DMS53 treated with DMSO at 0.1 percent for 48 hours (cell line): ENCODE data around the gene COL5A2.

Experiments used
- DNase-seq: peaks from one replicate; lab custom pipeline; 2025; ENCODE audit not compliant: unreplicated experiment; lab: John Stamatoyannopoulos, UW

The COL5A2 gene

DNA sequence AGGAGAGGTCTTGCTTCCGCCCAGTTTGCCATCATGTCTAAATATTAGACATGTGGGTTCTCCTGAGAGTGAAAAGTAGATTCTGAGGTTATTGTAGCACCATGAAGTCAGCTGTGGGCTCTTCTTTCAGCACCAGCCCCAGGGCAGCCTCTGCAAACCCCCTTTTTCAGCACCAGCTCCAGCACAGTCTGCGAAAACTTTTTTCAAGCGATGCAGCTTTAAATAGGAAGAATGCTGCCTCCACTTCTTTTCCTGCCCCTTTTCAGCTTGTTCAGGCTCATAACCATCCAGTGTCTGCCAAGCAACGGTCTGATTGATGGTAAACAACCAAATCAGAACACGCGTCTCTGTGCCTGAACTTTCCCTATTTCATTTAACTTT, at the start of gene COL5A2:
Gene COL5A2, minus strand, starts transcription at position 192 of the 381 bp plus-strand sequence. Its CDS starts 157 bp downstream, at position 35.
- no peak for DNase-seq

DNA sequence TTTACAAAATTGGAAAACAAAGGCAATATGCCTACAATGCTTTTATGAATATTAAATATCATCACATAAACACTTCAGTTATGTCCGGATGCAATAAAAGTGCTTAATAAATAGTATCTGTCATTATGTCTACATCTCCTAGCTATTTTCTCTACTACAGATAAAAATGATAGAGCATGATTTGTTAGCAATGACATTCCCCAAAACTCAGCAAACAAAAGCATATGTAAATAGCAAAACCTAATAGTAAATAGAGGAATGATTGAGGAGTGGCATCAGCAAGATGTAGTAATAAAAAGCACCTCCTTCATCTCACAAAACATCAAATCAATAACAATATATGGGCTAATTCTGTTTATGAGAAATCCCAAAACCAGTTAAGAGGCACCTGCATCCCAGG, 46.5 kb upstream of the COL5A2 start:
- DNase-seq = no peak

DNA sequence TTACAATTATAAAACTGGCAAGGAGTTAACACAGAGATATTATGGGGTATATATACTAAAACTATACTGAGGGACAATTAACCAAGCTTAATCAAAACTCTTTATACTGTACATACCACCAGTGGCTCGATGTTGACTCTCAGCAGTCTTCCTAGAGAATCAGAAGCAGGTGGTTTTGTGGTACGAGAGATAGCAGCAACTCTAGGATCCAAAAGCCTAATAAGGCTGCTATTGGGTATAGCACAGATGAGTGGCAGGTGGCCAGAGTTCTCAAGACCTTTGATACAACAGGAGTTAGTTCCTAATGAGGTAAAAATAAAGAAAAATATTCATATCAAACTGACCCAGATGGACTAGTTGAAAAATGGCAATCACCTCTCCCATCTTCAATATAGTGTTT, 45.5 kb upstream of the COL5A2 start:
- no peak for DNase-seq

DNA sequence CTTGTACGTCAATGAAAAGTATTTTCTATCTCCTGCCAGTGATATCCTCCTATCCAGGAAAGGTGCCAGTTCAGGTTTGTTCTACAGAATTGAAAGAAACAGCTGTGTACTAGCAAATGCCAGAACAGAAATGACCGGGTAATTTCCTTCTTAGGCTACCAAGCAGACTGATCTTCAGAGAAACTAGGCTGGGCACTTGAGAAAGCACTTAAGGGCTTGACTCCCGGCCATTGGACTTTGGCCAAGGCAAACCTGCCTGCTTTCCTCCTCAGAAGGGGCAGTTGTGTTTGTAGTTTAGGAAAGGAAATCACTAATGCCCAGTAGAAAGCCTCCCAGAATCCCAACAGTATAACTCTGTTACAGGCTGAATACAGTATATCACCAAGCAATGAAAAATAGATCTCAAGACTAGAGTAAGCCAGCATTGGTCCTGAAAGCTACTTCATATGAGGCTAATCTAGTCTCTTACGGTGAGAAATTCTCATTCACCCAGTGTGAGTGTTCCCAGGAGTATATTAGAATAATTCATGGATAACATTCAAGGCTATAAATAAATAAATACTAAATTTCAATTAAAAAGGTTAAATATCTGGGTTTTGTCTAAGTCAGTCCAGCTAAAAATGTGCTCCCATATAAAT, 43.0 kb upstream of the COL5A2 start:
- no peak for DNase-seq

DNA sequence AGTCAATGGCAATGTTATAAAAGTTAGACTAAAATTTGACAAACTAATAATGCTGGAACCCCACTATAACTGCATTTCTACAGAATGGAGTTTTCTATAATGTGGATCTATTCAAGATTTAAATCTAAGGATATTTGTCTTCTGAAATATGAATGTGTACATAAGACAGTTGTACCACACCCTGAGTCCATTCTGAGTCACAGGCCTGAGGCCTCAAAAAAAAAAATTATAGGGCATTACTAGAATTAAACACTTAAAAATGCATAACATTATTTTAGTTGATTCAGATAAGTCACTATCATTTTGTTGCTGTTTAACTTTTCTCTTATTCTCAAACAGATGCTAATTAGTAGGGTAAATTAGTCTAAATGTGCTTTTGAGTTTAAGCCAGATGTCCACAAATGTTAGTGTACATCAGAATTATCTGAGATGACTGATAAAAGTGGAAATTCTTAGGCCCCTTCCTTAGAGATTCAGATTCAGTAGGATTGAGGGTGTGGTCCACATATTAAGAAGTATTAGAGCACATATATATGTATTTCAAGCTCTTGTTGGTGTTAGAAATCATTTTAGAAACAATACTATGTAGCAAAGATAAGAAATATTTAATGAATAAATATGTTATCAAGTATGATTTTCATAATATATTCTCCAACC, 42.4 kb upstream of the COL5A2 start:
- DNase-seq = no peak

DNA sequence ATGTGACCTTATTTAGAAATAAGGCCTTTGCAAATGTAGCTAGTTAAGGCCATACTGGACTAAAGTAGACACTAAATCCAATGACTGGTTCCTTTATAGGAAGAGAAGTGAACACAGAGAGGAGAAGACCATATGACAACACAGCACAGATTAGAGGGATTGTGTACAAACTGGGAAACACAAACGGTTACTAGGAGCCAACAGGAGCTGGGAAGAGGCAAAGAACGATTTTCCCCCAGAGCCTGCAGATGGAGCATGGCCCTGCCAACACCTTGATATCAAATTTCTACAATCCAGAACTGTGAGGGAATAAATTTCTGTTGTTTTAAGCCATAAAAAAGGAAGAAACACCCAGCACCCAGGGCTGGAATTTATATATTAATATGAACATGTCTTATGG, 38.7 kb upstream of the COL5A2 start:
- DNase-seq = no peak

DNA sequence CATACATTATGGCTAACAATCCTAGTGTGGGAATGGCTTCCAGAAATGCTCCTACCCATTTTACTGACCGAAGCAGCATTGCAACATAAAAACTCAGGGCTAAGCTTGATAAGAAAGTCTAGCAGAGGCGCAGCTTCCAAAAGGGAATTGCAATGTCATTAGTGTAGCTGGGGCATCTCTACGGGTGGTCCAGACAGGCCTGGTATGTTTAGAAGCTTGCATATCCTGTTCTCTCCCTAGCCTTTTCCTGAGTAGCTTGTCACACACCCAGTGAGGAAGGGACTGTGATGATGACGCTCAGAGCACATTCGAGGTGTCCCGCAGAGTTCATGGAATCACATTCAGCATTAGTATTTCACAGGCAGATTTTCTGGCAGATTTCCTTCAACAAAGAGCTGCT, 38.0 kb upstream of the COL5A2 start:
- DNase-seq = no peak

DNA sequence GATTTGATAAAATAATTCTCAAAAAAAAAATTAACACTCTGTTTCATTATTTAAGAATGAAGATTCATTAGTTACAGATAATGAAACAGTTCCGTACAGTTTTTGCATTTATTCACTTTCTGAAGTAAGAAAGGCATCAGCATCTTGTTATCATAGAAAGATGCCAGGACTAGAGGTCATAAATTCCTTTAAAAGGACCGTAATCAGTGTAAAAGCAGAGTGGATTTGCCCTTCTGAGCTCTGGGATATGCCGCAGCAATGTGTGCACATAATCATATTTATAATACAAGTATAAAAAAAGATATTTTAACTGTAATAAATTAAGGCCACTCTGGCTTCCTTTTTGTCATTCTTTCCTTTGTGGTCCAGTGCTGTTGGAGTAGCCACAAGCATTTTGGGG, 37.5 kb upstream of the COL5A2 start:
- no peak for DNase-seq

DNA sequence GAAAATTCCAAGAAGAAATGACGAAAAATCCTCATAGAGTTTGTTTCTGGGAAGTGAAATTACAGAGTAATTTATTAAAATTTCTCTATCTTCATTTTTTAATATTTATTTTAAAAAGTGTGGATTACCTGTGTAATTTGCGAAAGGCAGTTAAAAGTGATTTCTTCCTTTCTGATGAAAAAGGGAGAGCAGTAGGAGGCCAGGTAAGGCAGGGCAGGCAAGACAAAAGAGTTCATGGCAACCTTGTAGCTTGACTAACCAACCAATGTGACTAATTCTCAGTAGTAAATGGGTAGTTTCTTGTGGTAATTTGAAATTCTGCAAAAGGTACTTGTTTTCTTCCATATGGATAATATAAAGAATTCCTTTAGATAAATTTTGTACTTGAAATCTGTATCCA, 34.9 kb upstream of the COL5A2 start:
- no peak for DNase-seq

DNA sequence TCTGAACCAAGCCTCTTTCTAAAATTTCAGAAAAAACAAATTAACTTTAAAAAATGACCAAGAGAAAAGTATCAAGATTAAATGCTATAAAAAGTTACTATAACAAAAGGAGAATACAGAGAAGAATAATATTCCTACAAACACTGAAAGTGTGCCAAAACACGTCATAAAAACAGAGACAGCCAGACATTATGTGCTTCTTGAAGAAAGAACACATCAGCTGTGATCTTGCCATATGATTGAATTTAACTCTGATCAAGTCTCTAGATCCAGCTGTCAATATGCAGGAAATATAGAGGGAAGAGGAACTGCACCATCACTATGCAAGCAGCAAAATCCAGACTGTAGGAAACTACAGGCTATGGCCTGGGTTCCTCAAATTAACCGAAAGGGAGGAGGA, 33.7 kb upstream of the COL5A2 start:
- no peak for DNase-seq

DNA sequence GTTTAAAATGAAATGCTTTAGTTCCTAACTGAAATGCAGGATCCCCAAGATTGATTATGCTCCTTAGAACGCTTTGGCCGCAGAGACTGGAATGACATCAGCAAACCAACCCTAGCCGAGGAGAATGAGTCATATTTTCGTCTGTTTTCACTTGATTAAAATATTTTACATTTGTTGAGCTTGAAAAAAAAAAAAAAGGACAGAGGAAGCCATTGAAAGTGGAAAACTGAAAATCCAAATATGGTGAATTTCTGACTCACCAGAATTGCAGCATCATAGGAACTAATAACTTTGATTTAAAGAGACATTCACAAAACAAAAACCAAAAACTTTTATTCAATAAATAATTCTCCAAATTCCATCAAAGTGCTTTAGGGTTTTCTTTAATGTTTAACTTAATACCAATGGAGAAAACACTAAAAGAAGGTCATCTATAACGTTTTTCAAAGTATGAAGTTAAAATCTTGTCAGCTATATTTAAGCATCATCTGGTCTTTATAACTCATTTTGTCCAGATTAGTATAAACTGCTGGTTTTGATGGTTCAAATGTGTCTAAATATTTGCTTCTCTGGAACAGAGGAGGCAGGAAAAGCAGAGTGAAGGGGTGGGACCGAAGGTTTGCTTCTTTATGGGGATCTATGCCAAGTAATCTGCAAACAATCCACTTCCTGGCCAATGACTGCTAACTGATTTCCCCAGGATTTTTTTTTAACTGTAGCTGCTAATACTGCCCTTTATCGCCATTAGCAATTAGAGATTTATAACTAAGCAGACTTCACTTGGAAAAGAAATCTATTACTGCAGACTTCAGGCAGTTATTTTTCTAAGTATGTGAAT, 30.9 kb upstream of the COL5A2 start:
- DNase-seq = no peak

DNA sequence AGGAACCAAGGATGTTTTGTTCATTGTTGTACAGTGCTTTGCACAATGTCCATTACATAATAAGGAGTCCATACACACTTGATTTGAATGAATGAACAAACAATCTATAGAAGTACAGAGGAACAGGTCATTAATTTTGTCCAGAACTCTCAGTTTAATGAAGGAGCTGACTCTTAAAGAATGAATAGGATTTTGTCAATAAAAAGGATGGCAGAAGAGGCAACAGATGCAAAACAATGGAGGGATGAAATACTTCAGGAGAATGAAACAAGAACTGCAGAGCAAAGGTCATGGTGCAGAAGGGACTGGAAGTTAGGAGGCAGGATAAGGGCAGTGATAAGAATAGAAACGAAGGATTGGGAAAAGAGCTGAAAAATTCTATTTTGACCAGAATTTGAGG, 28.7 kb upstream of the COL5A2 start:
- DNase-seq = no peak

DNA sequence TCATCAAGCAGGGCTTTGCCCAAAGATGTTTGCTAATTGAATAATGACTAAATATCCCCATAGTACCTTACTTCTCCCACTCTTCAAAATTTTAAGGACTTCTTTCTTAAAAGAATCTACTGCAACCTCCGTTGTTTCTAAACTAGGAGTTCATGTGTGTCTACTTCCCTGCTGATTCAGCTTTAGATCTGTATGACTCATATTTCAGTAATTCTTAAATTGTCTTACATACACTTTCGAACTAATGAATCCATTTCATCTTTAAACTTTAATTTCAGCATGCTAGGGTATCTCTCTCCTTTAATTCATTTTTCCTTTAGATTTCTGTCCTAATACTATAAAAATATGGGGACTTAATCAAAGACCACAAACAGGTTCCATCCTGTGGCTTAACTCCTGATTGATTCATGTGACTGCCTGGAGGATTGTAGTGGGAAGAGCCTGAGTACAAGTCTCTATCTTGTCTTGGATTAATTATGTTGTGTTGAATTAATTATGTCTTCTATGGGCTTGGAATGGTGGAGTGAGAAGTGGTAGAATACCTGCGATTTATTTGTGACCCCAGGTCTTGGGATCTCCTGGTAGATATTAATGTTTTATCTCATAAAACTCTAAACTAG, 24.9 kb upstream of the COL5A2 start:
- DNase-seq = no peak

DNA sequence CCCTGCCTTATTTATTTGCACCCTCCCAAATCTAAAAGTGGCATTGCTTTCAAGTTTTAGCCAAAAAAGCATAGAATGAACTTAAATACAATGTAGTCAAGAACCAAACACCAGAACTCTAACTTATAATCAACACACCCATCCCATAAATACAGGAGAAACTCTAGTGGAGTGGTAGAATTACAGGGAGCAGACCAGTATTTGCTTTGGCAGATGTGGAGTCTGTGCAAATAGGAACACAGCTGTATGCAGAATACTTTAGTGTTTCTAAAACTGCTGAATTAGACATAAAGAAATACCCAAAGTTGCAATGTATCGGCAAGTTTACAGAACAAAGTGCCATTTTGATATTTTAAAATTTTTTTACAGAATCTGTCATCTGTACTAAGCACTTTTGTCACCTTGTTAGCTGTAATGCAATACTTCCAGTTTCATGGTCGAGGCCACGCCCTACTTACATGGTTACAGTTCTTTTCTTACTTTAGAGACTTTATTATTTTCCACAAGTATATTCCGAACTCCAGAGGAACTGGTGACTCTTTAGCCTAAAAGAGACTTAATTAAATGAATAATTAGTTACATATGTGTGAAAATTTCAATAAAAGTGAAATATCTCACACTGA, 23.7 kb upstream of the COL5A2 start:
- DNase-seq = no peak

DNA sequence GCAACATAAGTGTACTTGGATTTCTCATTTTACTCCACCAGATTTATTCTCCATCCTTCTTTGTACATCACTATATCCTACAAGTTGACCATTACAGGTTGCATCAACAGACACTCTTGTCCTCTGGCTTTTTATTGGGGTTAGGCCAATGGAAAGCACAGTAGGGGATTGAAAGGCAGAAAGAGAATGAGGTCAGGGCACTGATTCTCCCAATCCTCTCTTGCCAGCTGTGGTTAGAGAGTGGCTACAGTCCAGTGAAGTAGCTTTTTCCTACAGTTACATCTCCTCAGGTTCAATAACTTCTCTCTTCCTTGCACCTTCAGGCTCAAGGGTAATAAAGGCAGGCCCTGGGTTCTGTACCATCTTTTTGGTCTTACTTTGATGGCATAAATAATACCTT, 20.2 kb upstream of the COL5A2 start:
- DNase-seq = no peak

DNA sequence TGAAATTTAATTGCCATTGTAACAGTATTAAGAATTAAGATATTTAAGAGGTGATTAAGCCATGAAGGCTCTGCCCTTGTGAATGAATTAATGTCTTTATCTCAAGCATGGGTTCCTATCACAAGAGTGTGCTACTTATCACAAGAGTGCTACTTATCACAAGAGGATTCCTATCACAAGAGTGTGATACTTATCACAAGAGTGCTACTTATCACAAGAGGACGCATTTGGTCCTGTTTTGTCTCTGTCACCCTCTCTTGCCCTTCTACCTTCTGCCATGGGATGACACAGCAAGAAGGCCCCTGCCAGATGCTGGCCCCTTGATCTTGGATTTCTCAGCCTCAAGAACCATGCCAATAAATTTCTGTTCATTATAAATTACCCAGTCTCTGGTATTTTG, 13.2 kb upstream of the COL5A2 start:
- no peak for DNase-seq

DNA sequence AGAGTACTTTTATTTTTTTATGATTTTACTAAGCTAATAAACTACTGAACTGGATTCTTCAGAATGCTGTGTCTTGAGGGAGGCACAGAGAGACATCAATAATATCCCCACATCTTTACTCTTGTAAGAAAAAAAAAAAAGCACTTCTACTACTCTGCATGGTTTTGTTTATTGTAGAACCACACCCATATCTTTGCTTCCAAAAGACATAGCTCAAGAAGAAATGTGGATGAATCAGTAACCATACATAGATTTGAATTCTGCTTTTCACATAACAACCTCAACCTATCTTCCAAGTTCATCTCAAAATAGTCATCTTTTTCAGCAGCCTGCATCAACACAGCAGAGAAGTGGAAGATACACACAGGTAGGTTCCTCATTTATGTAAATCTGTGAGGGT, 12.2 kb upstream of the COL5A2 start:
- no peak for DNase-seq

DNA sequence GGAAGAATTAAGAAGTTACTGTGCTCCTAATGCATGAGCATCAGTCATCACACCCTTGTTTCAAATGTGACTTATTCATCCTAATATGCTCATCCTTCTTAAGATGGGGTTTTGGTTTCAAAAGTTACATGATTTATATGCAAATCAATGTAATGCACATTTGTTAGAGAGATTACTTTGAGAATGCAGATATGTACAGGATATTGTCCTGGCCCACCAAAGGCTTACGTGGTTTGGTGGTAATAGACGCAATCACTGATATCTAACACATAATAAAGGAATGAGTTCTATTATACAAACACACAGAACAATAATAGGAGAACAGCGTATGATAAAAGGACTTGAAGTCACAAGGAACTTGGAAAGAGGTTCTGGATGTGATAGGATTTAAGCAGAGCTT, 11.1 kb upstream of the COL5A2 start:
- DNase-seq = no peak

DNA sequence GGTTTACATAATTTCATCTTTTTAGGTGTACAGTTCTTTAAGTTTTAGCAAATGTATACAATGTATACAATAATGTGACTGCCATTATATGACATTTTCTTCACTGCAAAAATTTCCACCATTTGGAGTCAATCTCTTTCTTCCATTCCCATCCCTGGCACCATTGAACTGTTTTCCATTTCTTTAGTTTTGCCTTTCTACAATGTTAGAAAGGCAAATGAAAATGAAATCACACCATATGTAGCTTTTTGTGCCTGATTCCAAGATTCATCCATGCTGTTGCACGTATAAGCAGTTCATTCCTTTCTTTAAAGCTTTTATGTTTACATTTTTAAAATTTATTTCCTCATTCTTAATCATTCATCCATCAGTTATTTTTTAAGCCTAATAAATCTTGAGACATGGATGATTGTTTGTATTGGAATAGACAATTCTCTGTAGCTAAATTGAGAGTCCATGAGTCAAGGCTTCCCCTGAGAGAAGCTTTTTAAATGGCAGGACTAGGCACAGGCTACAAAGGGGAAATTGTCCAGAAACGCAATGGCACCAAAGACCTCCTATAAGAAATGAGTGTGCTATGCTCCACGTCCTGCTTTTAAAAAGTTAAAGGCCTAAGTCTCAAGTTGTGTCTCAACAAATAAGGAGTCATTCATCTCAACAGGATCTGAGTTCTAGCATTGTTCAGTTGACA, 8.7 kb upstream of the COL5A2 start:
- no peak for DNase-seq

DNA sequence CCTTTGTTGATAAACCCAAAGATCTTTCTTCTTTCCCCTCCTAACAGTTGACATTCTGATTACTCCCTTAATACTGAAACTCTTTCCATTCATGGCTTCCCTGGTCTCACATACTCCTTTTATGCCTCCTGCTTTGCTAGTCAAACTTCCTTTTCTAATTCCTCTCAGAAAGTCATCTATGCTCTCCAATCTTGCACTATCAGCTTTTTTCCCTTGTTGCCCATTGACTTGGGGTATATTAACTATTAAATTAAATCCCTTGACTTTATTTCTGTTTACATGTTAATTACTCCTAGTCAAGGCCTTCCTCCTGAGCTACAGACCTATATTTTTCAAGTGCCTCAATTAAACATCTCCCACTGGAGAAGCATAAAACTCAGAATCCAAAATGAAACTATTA, 3.6 kb upstream of the COL5A2 start:
- no peak for DNase-seq

DNA sequence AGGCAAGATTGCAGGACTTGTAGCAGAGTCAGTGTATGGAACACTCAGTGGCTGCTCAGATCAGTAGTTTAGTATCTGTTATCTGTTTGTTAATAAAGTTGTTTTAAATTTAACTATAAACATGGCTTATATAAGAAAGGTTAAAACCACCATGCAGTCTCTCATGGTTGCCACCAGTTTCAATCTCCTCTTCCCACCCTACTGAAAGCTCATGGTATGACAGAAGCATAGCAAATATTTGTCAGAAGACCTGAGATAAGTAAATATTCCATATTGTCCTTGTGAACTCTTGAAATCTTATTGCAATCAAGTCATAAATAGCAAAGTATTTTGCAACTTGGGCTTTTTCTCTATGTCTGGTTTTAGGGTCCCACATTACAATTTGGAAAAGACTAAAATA, 2.1 kb upstream of the COL5A2 start:
- peak; percentile 24 for DNase-seq
